Naive thymus-derived CD8-positive, alpha-beta T cell (primary cell): Measurements from ENCODE around the gene SGTA. TPM values are rescaled to one million over a fixed set of nuclear protein-coding genes. Genes with fewer than 3 reads are reported as not detected.
"Not testable (repeated sequence)": the region's sequence is repeated elsewhere in the genome, so short reads cannot be mapped to it uniquely, and the experiment has no call there.

Experiments
- ATAC-seq, 2 donors: fragments of 150-1000 bp; cut with Tn5 transposase in 1 of 2; sonication (Bioruptor Pico), chemical (Tn5 transposase) in 1 of 2; 1 replicate in 1 of 2; 2 replicates in 1 of 2; pipeline ENCODE4 v1.10.0; 2021; ENCODE audit warnings: mild to moderate bottlenecking in 2 of 2, moderate library complexity in 2 of 2
- POLR2A ChIA-PET: fragments of 350-600 bp; sonication (Branson Sonifier 250); formaldehyde crosslinking; loops from one replicate; lab custom pipeline; 2021; ENCODE audit warnings: antibody characterized with exemption; lab: Charles Lee
- DNase-seq, 10 donors: peaks; one replicate each; pipeline versions ENCODE4 v3.0.0 to v3.0.0-alpha.2; 2020 to 2022
- H3K27ac Mint-ChIP-seq, 10 donors: one replicate each; pipeline ENCODE4 v1.8.0; 2020 to 2022; ENCODE audit warnings: mild to moderate bottlenecking in 10 of 10, mixed read lengths in 10 of 10, moderate library complexity in 4 of 10, inconsistent platforms in 1 of 10
- H3K27me3 Mint-ChIP-seq, 5 donors: one replicate each; pipeline ENCODE4 v1.8.0; 2021 to 2022; ENCODE audit warnings: mixed read lengths in 5 of 5
- H3K36me3 Mint-ChIP-seq, 3 donors: one replicate each; pipeline ENCODE4 v1.8.0; 2020 to 2022; ENCODE audit warnings: mixed read lengths in 3 of 3, mild to moderate bottlenecking in 2 of 3, inconsistent platforms in 1 of 3
- H3K4me1 Mint-ChIP-seq, 4 donors: one replicate each; pipeline ENCODE4 v1.8.0; 2021 to 2022; ENCODE audit warnings: mixed read lengths in 4 of 4
- H3K4me3 Mint-ChIP-seq, 10 donors: one replicate each; pipeline ENCODE4 v1.8.0; 2020 to 2022; ENCODE audit warnings: mild to moderate bottlenecking in 10 of 10, mixed read lengths in 10 of 10, moderate library complexity in 6 of 10, inconsistent platforms in 1 of 10
- H3K9me3 Mint-ChIP-seq, 9 donors: one replicate each; pipeline ENCODE4 v1.8.0; 2020 to 2022; ENCODE audit warnings: mixed read lengths in 9 of 9, mild to moderate bottlenecking in 3 of 9, inconsistent platforms in 1 of 9, moderate library complexity in 1 of 9
- polyA plus RNA-seq, 3 donors: library from polyadenylated mRNA; unstranded; fragments of 300-500 nt; fragmentation: Illumina TruSeq; gene quantifications; one replicate each; pipeline ENCODE4 v1.2.3, GENCODE V29; 2021
- total RNA-seq, 8 experiments: library from RNA in 2 of 8; stranded (reverse) in 2 of 8; gene quantifications; one replicate each; pipeline ENCODE4 v1.2.3 and lab custom pipeline; 2021 to 2026

Gene SGTA
- total and polyA plus RNA-seq, 5 experiments from 2014 or later = 23.4 to 37.0 (median 33.8) TPM

DNA sequence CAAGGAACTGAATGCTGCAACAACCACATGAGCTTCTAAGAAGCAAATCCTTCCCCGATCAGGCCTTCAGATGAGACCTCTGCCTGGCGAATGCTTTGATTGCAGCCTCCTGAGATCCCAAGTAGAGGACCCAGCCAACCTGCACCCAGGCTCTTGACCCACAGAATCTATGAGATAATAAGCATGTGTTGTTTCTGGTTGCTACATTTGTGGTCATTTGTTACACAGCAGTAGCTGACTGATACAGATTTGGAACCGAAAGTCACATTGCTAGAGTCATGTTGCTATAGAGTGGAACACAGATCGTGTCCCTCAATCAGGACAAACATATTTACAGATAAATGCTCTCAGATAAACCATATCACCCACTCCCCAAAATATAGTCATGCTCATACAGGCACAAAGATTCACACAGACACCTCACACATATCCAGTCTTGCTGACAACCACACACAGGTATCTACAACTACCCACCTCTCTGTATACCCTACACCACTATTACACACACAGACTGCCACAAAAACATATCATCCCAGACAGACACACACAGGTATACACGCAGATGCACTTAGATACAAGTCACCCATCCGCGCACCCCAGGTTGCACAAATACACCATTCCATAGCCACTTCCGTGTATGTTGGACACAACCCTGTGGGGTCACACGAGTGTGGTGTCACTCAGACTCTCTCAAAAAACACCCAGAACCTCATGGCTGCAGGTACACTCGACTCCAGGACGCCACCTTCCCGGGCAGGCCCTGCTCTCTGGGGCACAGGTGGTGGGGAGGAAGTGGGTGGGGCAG, 67.4 kb downstream of the SGTA start:
- peaks cover 7 to 19% (median 13%) of the 10 kb centered on the region in 5 donors for H3K27me3 Mint-ChIP-seq
- peaks cover 0 to 3% (median 0%) of the 10 kb centered on the region in 3 donors for H3K36me3 Mint-ChIP-seq
- POLR2A ChIA-PET = interaction anchor here (0.5 kb wide), 1 partner anchor 562 kb away, joined by 3 read pairs; no protein-coding TSS in a partner anchor
- no peak overlapping the region for H3K27ac Mint-ChIP-seq
- peaks cover 4 to 24% (median 18%) of the 10 kb centered on the region in 4 donors for H3K4me1 Mint-ChIP-seq
- H3K4me3 Mint-ChIP-seq = peak overlapping the region in 1 of 10 donors; percentile 26
- DNase-seq = no peak
- peaks cover 0 to 14% (median 3%) of the 10 kb centered on the region in 9 donors for H3K9me3 Mint-ChIP-seq
- ATAC-seq = no peak

DNA sequence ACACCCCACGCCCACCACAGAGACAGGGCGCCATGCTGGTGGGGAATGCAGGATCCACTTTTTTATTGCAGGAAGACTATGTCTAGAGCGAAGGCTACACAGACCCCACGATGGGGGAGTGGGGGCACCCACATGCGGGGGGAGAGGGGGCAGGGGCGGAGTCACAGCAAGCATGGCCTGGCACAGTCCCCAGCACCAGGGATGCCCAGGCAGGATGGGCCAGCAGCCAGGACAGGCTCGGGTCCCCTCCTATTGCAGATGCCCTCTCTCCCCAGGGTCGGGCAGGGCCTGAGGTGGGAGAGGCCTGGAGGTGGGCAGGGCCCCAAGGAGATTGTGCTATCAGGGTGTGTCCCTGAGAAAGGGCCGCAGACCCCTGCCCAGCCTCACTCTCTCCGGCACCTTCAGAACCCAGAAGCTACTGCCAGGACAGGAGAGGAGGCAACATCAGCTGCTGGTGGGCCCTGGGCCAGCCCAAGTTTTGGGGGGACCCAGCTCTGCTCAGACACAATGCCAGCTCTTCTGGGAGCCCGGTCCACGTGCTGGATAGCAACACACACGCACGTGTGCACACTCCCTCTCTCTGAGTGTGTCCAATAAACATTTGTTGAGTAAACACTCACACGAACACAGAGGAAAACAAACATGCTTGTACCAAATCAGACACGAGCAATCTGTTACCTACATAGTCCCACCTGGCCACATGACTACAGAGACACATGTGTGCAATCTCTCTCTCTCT, 68.4 kb downstream of the SGTA start:
- Mint-ChIP-seq H3K9me3 (peaks cover 0 to 14% (median 3%) of the 10 kb centered on the region in 9 donors), H3K36me3 (peaks cover 0 to 1% (median 0%) of the 10 kb centered on the region in 3 donors), H3K4me3 (peak overlapping the region in 2 of 10 donors; percentile 10 to 11), H3K27me3 (peaks cover 4 to 13% (median 7%) of the 10 kb centered on the region in 5 donors), H3K27ac (no peak overlapping the region), H3K4me1 (peaks cover 4 to 27% (median 17%) of the 10 kb centered on the region in 4 donors)
- ATAC-seq (no peak), DNase-seq (no peak)
- POLR2A ChIA-PET = interaction anchor here (0.5 kb wide), 1 partner anchor 561 kb away, joined by 3 read pairs; no protein-coding TSS in a partner anchor

DNA sequence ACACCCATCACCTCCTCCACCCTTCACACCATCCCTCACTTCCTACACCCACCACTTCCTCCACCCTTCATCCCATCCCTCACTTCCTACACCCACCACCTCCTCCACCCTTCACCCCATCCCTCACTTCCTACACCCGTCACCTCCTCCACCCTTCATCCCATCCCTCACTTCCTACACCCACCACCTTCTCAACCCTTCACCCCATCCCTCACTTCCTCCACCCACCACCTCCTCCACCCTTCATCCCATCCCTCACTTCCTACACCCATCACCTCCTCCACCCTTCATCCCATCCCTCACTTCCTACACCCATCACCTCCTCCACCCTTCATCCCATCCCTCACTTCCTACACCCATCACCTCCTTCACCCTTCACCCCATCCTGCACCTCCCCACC, 69.0 kb downstream of the SGTA start:
- DNase-seq, H3K27me3 Mint-ChIP-seq, H3K4me3 Mint-ChIP-seq, ATAC-seq, H3K36me3 Mint-ChIP-seq, POLR2A ChIA-PET, H3K27ac Mint-ChIP-seq: not testable (repeated sequence)
- Mint-ChIP-seq H3K9me3 (peaks cover 0 to 14% (median 3%) of the 10 kb centered on the region in 9 donors), H3K4me1 (peaks cover 4 to 23% (median 15%) of the 10 kb centered on the region in 4 donors)

DNA sequence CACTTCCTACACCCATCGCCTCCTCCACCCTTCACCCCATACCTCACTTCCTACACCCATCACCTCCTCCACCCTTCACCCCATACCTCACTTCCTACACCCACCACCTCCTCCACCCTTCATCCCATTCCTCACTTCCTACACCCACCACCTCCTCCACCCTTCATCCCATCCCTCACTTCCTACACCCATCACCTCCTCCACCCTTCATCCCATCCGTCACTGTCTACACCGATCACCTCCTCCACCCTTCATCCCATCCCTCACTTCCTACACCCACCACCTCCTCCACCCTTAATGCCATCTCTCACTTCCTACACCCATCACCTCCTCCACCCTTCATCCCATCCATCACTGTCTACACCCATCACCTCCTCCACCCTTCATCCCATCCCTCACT, 69.9 kb downstream of the SGTA start:
- peaks cover 4 to 21% (median 15%) of the 10 kb centered on the region in 4 donors for H3K4me1 Mint-ChIP-seq
- ATAC-seq, H3K4me3 Mint-ChIP-seq, POLR2A ChIA-PET, H3K36me3 Mint-ChIP-seq, H3K27ac Mint-ChIP-seq, DNase-seq, H3K27me3 Mint-ChIP-seq: not testable (repeated sequence)
- H3K9me3 Mint-ChIP-seq = peaks cover 0 to 14% (median 3%) of the 10 kb centered on the region in 9 donors

DNA sequence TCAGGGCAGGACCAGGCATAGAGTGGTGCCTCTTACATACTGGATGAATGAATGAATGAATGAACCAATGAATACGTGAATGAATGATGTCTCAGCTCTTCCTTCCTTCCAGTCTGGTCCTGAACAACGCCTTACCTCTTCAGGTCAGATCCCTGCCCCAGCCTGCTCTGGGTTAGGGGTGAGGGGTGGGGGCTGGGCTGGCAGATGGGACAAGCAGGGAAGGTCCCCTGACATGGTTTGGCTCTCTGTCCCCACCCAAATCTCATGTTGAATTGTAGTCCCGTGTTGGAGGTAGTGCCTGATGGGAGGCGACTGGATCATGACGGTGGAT, 71.2 kb downstream of the SGTA start:
- POLR2A ChIA-PET = no interaction called here
- peak overlapping the region in 3 of 10 donors; percentile 52 to 77 (median 54) for H3K27ac Mint-ChIP-seq
- DNase-seq (no peak), ATAC-seq (no peak)
- H3K4me3 Mint-ChIP-seq = no peak overlapping the region
- H3K4me1 Mint-ChIP-seq = peaks cover 4 to 21% (median 15%) of the 10 kb centered on the region in 4 donors
- peaks cover 0 to 5% (median 3%) of the 10 kb centered on the region in 5 donors for H3K27me3 Mint-ChIP-seq
- peaks cover 0 to 14% (median 3%) of the 10 kb centered on the region in 9 donors for H3K9me3 Mint-ChIP-seq
- no peaks in the 10 kb centered on the region for H3K36me3 Mint-ChIP-seq

DNA sequence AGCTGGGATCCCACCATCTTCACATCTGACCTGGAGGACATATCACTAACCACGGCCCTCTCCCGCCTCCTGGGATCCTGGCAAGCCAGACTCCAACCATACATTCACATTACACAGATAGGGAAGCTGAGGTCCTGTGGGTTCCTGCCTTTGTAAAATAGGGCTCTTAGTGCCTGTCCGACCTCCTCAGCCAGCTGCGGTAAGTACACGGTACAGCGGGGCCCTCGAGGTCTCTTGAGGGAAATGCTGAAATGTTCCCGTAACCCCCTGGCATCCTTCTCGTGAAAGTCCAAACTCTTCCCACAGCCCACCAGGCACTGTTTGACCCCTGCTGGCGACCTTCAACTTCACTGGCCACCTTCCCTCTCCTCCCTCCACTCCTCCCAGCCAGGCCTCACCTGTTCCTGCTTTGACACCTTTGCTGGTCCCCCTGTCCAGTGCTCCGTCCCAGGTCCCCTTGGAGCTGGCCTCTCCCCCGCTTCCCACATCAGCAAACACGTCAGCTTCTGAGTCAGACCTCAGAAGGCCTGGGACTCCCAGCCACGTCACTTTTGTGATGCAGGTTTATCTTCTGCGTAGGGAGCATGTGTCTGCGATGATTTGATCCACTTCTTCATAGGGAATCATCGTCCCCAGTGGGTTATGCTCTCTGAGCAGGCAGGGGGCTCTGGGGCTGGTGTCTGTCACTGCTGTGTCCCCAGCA, 71.8 kb downstream of the SGTA start:
- no peaks in the 10 kb centered on the region for H3K36me3 Mint-ChIP-seq
- peaks cover 0 to 5% (median 3%) of the 10 kb centered on the region in 5 donors for H3K27me3 Mint-ChIP-seq
- H3K4me1 Mint-ChIP-seq = peaks cover 4 to 21% (median 15%) of the 10 kb centered on the region in 4 donors
- POLR2A ChIA-PET = interaction anchor here (1.2 kb wide), 1 partner anchor 28 kb away, joined by 3 read pairs; no protein-coding TSS in a partner anchor
- H3K27ac Mint-ChIP-seq = peak overlapping the region in 9 of 10 donors; percentile 18 to 85 (median 44)
- DNase-seq = no peak
- H3K9me3 Mint-ChIP-seq = peaks cover 0 to 14% (median 3%) of the 10 kb centered on the region in 9 donors
- ATAC-seq = no peak
- H3K4me3 Mint-ChIP-seq = peak overlapping the region in 3 of 10 donors; percentile 33 to 52 (median 43)

DNA sequence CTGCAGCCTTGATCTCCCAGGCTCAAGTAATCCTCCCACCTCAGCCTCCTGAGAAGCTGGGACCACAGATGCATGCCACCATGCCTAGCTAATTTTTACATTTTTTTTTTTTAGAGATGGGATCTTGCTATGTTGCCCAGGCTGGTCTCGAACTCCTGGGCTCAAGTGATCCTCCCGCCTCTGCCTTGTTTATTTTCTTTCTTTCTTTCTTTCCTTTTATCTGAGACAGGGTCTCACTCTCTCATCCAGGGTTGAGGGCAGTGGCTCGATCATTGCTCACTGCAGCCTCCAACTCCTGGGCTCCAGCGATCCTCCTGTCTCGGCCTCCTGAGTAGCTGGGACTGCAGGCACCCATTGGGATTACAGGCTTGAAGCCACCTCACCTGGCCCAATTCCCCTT, 76.8 kb downstream of the SGTA start:
- peaks cover 8 to 21% (median 19%) of the 10 kb centered on the region in 4 donors for H3K4me1 Mint-ChIP-seq
- DNase-seq = no peak
- POLR2A ChIA-PET = no interaction called here
- H3K27ac Mint-ChIP-seq = no peak overlapping the region
- no peak for ATAC-seq
- no peaks in the 10 kb centered on the region for H3K9me3 Mint-ChIP-seq
- no peak overlapping the region for H3K4me3 Mint-ChIP-seq
- no peaks in the 10 kb centered on the region for H3K36me3 Mint-ChIP-seq
- no peaks in the 10 kb centered on the region for H3K27me3 Mint-ChIP-seq

Other genes with a start within 250 kb of the SGTA start
- gene GNG7, start 80.6 kb downstream of the SGTA start, total RNA-seq = 1 to 10 TPM; 8.5 TPM
- 1 to 10 TPM; 1.8 to 4.2 (median 2.5) TPM for gene GNG7, start 80.6 kb downstream of the SGTA start, polyA plus RNA-seq
- under 1 TPM; 0.75 to 0.77 TPM for gene DIRAS1, start 61.9 kb downstream of the SGTA start, total RNA-seq
- not detected for gene DIRAS1, start 61.9 kb downstream of the SGTA start, polyA plus RNA-seq
- gene SLC39A3, start 43.3 kb downstream of the SGTA start, total RNA-seq = 10 to 100 TPM; 23.2 to 23.4 TPM
- gene SLC39A3, start 43.3 kb downstream of the SGTA start, polyA plus RNA-seq = 10 to 100 TPM; 41.1 to 43.8 (median 41.6) TPM
- gene THOP1, start 2.2 kb upstream of the SGTA start, total RNA-seq = 10 to 100 TPM; 33.0 to 40.6 TPM
- gene THOP1, start 2.2 kb upstream of the SGTA start, polyA plus RNA-seq = 10 to 100 TPM; 28.8 to 38.6 (median 37.8) TPM
- 1 to 10 TPM; 7.6 to 7.8 TPM for gene ZNF554, start 36.6 kb upstream of the SGTA start, total RNA-seq
- gene ZNF554, start 36.6 kb upstream of the SGTA start, polyA plus RNA-seq = 1 to 10 TPM; 3.6 to 8.3 (median 4.5) TPM
- 1 to 10 TPM; 7.4 to 8.7 TPM for gene ZNF555, start 58.2 kb upstream of the SGTA start, total RNA-seq
- gene ZNF555, start 58.2 kb upstream of the SGTA start, polyA plus RNA-seq = 1 to 10 TPM; 1.0 to 3.4 (median 2.2) TPM
- gene ZNF556, start 84.1 kb upstream of the SGTA start, total RNA-seq = not detected
- not detected for gene ZNF556, start 84.1 kb upstream of the SGTA start, polyA plus RNA-seq
- gene ZNF57, start 117.7 kb upstream of the SGTA start, total RNA-seq = 1 to 10 TPM; 3.0 to 3.6 TPM
- gene ZNF57, start 117.7 kb upstream of the SGTA start, polyA plus RNA-seq = 1 to 10 TPM; 1.7 to 2.9 (median 1.8) TPM
- 1 to 10 TPM; 5.7 to 6.9 TPM for gene ZNF77, start 161.7 kb upstream of the SGTA start, total RNA-seq
- 1 to 10 TPM; 1.3 to 2.1 (median 1.7) TPM for gene ZNF77, start 161.7 kb upstream of the SGTA start, polyA plus RNA-seq
- gene TLE6, start 194.3 kb upstream of the SGTA start, total RNA-seq = under 1 TPM in 1 of 2 experiments, not detected in 1; 0.30 TPM
- gene TLE6, start 194.3 kb upstream of the SGTA start, polyA plus RNA-seq = under 1 TPM in 2 of 3 donors, not detected in 1; 0.52 to 0.82 TPM
- gene TLE2, start 246.0 kb upstream of the SGTA start, total RNA-seq = 10 to 100 TPM; 19.1 to 21.1 TPM
- gene TLE2, start 246.0 kb upstream of the SGTA start, polyA plus RNA-seq = 10 to 100 TPM in 2 of 3 donors, 1 to 10 TPM in 1; 7.0 to 12.4 (median 10.8) TPM